Kidney epithelial cell (primary cell): ENCODE results near the gene SYTL3. TPM values are rescaled to one million over a fixed set of nuclear protein-coding genes. Genes with fewer than 3 reads are reported as not detected.

Experiments used
- DNase-seq: peaks from one replicate; pipeline ENCODE4 v3.0.0-alpha.2; 2010; ENCODE audit warnings: low read depth
- H3K27me3 ChIP-seq: 2 replicates; pipeline ENCODE4 v1.6.0; 2011; ENCODE audit warnings: low read length; ENCODE audit not compliant: control insufficient read depth, insufficient read depth
- H3K36me3 ChIP-seq: 2 replicates; pipeline ENCODE4 v1.5.1; 2011; ENCODE audit warnings: low read length; ENCODE audit not compliant: control insufficient read depth, insufficient read depth
- H3K4me3 ChIP-seq: 2 replicates; pipeline ENCODE4 v1.5.1; 2011; ENCODE audit warnings: low read depth, mild to moderate bottlenecking, control low read depth, low read length
- CTCF ChIP-seq: IDR thresholded peaks from 2 replicates; pipeline ENCODE4 v1.5.1; 2011; ENCODE audit warnings: mild to moderate bottlenecking, moderate library complexity, low read length, control low read depth, inconsistent platforms; ENCODE audit not compliant: insufficient read depth, poor library complexity, severe bottlenecking
- total RNA-seq: library from RNA; depleted of rRNA; stranded (reverse); fragments of >200 nt; gene quantifications from 2 replicates; pipeline ENCODE4 v1.2.3, GENCODE V29; 2015

Gene SYTL3
- total RNA-seq, 1 donor from 2014 or later: 3.6 TPM

- H3K4me3 ChIP-seq: no peak overlapping the region
- no peak for DNase-seq
- peaks cover 1% of the 10 kb centered on the region for H3K36me3 ChIP-seq
- no peak for TF ChIP-seq CTCF
- H3K27me3 ChIP-seq: no peaks in the 10 kb centered on the region
These were observed 58.0 kb downstream of the SYTL3 start for GRCh38 chr6:158707821-158708195.

- DNase-seq: no peak
- H3K4me3 ChIP-seq: no peak overlapping the region
- H3K27me3 ChIP-seq: no peaks in the 10 kb centered on the region
- H3K36me3 ChIP-seq: peaks cover 1% of the 10 kb centered on the region
- TF ChIP-seq CTCF: peak; percentile 1
These were observed 58.4 kb downstream of the SYTL3 start for GRCh38 chr6:158708239-158708638.

- no peak for TF ChIP-seq CTCF
- Histone ChIP-seq H3K36me3 (peaks cover 1% of the 10 kb centered on the region), H3K27me3 (no peaks in the 10 kb centered on the region), H3K4me3 (no peak overlapping the region)
- DNase-seq: no peak
These were observed 60.0 kb downstream of the SYTL3 start for GRCh38 chr6:158709809-158710208.

GRCh38 chr6:158711264-158711663, 61.4 kb downstream of the SYTL3 start:
- Histone ChIP-seq H3K4me3 (no peak overlapping the region), H3K36me3 (peaks cover 1% of the 10 kb centered on the region), H3K27me3 (no peaks in the 10 kb centered on the region)
- DNase-seq: no peak
- no peak for TF ChIP-seq CTCF

GRCh38 chr6:158713469-158713868, 63.6 kb downstream of the SYTL3 start:
- no peaks in the 10 kb centered on the region for H3K27me3 ChIP-seq
- no peak for DNase-seq
- TF ChIP-seq CTCF: no peak
- no peak overlapping the region for H3K4me3 ChIP-seq
- no peaks in the 10 kb centered on the region for H3K36me3 ChIP-seq

- no peak for DNase-seq
- Histone ChIP-seq H3K4me3 (no peak overlapping the region), H3K36me3 (no peaks in the 10 kb centered on the region), H3K27me3 (no peaks in the 10 kb centered on the region)
- TF ChIP-seq CTCF: no peak
These were observed 64.9 kb downstream of the SYTL3 start for GRCh38 chr6:158714706-158715105.
